Erythroblast (primary cell): Measurements from ENCODE around the gene ATG4C.
"Not testable (repeated sequence)": the region's sequence is repeated elsewhere in the genome, so short reads cannot be mapped to it uniquely, and the experiment has no call there.

Experiments used
- GATA1 ChIP-seq: IDR thresholded peaks from 2 replicates; pipeline ENCODE4 v1.6.1; 2011; ENCODE audit warnings: low read depth, mild to moderate bottlenecking, control low read depth, low read length, moderate library complexity
- POLR2A ChIP-seq: IDR thresholded peaks from 2 replicates; pipeline ENCODE4 v1.6.1; 2011; ENCODE audit warnings: mild to moderate bottlenecking, low read length

GRCh38 chr1:62761223-62761870 is 22.6 kb upstream of the ATG4C start:
- TF ChIP-seq POLR2A, GATA1: not testable (repeated sequence)
